WTC11 (cell line): Measurements from ENCODE around the gene RETREG3.

Source experiments
- CTCF ChIP-seq: fragments of 200-600 bp; IDR thresholded peaks from 2 replicates; pipeline ENCODE4 v1.8.0; 2022; ENCODE audit warnings: antibody characterized with exemption
- ESRRA ChIP-seq: sonication (generic); formaldehyde crosslinking; IDR thresholded peaks from 2 replicates; pipeline ENCODE4 v1.8.1; 2022; ENCODE audit warnings: mild to moderate bottlenecking, missing genetic modification reagents, borderline replicate concordance
- IRF1 ChIP-seq: sonication (generic); formaldehyde crosslinking; IDR thresholded peaks from 2 replicates; pipeline ENCODE4 v1.8.0; 2023; ENCODE audit warnings: missing genetic modification reagents
- SOX15 ChIP-seq: fragments of 250-450 bp; sonication (Bioruptor Pico); IDR thresholded peaks from 2 replicates; pipeline ENCODE4 v1.9.0; 2021; ENCODE audit warnings: mild to moderate bottlenecking
- USF1 ChIP-seq: sonication (generic); formaldehyde crosslinking; IDR thresholded peaks from 2 replicates; pipeline ENCODE4 v1.8.0; 2022; ENCODE audit warnings: mild to moderate bottlenecking, missing genetic modification reagents

GRCh38 chr17:42543190-42544079 lies 65.7 kb downstream of the RETREG3 start:
- no peak for TF ChIP-seq CTCF
- no peak for TF ChIP-seq SOX15 (CRISPR knock-in tag)
- TF ChIP-seq ESRRA (CRISPR knock-in tag): no peak
- no peak for TF ChIP-seq IRF1
- no peak for TF ChIP-seq USF1 (CRISPR knock-in tag)
